HL-60 (cell line): ENCODE results near the gene RGS11.

Experiments
- DNase-seq, 2 experiments: peaks; one replicate each; pipeline ENCODE4 v3.0.0-alpha.2; 2010 to 2020; ENCODE audit warnings: low read depth in 1 of 2, low spot score in 1 of 2
- H3K27ac ChIP-seq: fragments of 250-450 bp; sonication (Bioruptor Pico); replicated peaks from 2 replicates; pipeline ENCODE4 v1.5.1; 2020; ENCODE audit warnings: mild to moderate bottlenecking, moderate library complexity
- H3K27me3 ChIP-seq: fragments of 250-450 bp; sonication (Bioruptor Pico); 2 replicates; pipeline ENCODE4 v1.5.1; 2021; ENCODE audit warnings: mild to moderate bottlenecking, moderate library complexity; ENCODE audit not compliant: insufficient read depth, poor library complexity, severe bottlenecking
- H3K4me3 ChIP-seq: replicated peaks from 2 replicates; pipeline ENCODE4 v1.5.1; 2011; ENCODE audit warnings: mild to moderate bottlenecking, control low read depth, low read length; ENCODE audit not compliant: insufficient read depth
- GABPA ChIP-seq: IDR thresholded peaks from 2 replicates; pipeline ENCODE4 v1.6.1; 2012; ENCODE audit warnings: low read depth
- POLR2AphosphoS5 ChIP-seq: IDR thresholded peaks from 2 replicates; pipeline ENCODE4 v1.6.1; 2012; ENCODE audit warnings: low read depth
- REST ChIP-seq: IDR thresholded peaks from 2 replicates; pipeline ENCODE4 v1.6.1; 2012; ENCODE audit warnings: low read depth; ENCODE audit not compliant: insufficient replicate concordance
- SPI1 ChIP-seq: IDR thresholded peaks from 2 replicates; pipeline ENCODE4 v1.6.1; 2012; ENCODE audit warnings: low read depth, mild to moderate bottlenecking, borderline replicate concordance
- TF ChIP-seq, protein P1 (sequence below): IDR thresholded peaks from one replicate; pipeline ENCODE4 v1.5.1; 2011; ENCODE audit warnings: low read length, control low read depth, inconsistent platforms; ENCODE audit not compliant: insufficient read depth

Gene RGS11

GRCh38 chr16:303760-304505, 28.2 kb upstream of the RGS11 start:
- no peak for TF ChIP-seq SPI1
- no peak for TF ChIP-seq POLR2AphosphoS5
- TF ChIP-seq, protein P1, sequence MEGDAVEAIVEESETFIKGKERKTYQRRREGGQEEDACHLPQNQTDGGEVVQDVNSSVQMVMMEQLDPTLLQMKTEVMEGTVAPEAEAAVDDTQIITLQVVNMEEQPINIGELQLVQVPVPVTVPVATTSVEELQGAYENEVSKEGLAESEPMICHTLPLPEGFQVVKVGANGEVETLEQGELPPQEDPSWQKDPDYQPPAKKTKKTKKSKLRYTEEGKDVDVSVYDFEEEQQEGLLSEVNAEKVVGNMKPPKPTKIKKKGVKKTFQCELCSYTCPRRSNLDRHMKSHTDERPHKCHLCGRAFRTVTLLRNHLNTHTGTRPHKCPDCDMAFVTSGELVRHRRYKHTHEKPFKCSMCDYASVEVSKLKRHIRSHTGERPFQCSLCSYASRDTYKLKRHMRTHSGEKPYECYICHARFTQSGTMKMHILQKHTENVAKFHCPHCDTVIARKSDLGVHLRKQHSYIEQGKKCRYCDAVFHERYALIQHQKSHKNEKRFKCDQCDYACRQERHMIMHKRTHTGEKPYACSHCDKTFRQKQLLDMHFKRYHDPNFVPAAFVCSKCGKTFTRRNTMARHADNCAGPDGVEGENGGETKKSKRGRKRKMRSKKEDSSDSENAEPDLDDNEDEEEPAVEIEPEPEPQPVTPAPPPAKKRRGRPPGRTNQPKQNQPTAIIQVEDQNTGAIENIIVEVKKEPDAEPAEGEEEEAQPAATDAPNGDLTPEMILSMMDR, result no peak
- TF ChIP-seq REST, result no peak
- no peak for TF ChIP-seq GABPA
- Histone ChIP-seq H3K27me3 (no peaks in the 10 kb centered on the region), H3K27ac (no peak overlapping the region), H3K4me3 (no peak overlapping the region)
- DNase-seq, result peak in 1 of 2 experiments; percentile 24

GRCh38 chr16:301950-302349, 26.2 kb upstream of the RGS11 start:
- no peak overlapping the region for H3K27ac ChIP-seq
- no peaks in the 10 kb centered on the region for H3K27me3 ChIP-seq
- TF ChIP-seq POLR2AphosphoS5 (no peak), SPI1 (no peak), REST (no peak), GABPA (no peak)
- TF ChIP-seq, protein P1, result no peak
- no peak for DNase-seq
- H3K4me3 ChIP-seq, result no peak overlapping the region

GRCh38 chr16:301235-301634, 25.5 kb upstream of the RGS11 start:
- TF ChIP-seq SPI1, result no peak
- TF ChIP-seq POLR2AphosphoS5, result no peak
- TF ChIP-seq, protein P1, result no peak
- TF ChIP-seq GABPA, result no peak
- TF ChIP-seq REST, result no peak
- no peak overlapping the region for H3K4me3 ChIP-seq
- DNase-seq, result no peak
- H3K27ac ChIP-seq, result no peak overlapping the region
- no peaks in the 10 kb centered on the region for H3K27me3 ChIP-seq
